Occipital lobe (tissue), 2 donors: ENCODE results near the gene MAGI2. TPM values are rescaled to one million over a fixed set of nuclear protein-coding genes. Genes with fewer than 3 reads are reported as not detected.
A peak's percentile ranks its signal among the peaks of the same experiment; 100 is the strongest.

Experiments used
- DNase-seq: peaks from one replicate; lab custom pipeline; 2025; lab: John Stamatoyannopoulos, UW
- total RNA-seq: library from RNA; depleted of rRNA; stranded (reverse); fragments of >200 nt; gene quantifications from one replicate; pipeline ENCODE4 v1.2.3, GENCODE V29; 2014

The MAGI2 gene
- total RNA-seq, 1 donor from 2014 or later, result 244 TPM

- no peak for DNase-seq
Measured at GRCh38 chr7:78792624-78793023, 660.8 kb downstream of the MAGI2 start.

DNA sequence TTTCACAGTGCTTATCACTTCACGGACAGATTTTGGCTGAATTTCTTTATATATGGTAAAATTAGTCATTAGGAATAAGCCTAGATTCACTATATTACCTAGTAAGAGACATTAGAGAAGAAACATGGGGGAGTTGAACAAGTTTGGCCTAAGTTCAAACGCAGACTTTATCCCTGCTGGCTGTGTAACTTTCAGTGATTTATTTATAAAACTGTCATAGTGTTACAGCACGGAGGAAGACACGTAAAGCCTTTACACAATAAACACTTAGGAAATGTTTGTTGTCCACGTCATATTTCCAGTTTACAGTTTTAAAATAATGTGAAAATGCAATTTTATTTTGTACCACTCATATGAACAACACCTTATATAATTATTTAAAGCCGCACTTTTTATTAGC is 661.5 kb downstream of the MAGI2 start:
- no peak for DNase-seq

- no peak for DNase-seq
Measured at GRCh38 chr7:78788464-78788863, 665.0 kb downstream of the MAGI2 start.

GRCh38 chr7:78787854-78788253 is 665.6 kb downstream of the MAGI2 start:
- DNase-seq, result no peak

GRCh38 chr7:78786055-78786454 is 667.4 kb downstream of the MAGI2 start:
- peak; percentile 6 for DNase-seq

DNA sequence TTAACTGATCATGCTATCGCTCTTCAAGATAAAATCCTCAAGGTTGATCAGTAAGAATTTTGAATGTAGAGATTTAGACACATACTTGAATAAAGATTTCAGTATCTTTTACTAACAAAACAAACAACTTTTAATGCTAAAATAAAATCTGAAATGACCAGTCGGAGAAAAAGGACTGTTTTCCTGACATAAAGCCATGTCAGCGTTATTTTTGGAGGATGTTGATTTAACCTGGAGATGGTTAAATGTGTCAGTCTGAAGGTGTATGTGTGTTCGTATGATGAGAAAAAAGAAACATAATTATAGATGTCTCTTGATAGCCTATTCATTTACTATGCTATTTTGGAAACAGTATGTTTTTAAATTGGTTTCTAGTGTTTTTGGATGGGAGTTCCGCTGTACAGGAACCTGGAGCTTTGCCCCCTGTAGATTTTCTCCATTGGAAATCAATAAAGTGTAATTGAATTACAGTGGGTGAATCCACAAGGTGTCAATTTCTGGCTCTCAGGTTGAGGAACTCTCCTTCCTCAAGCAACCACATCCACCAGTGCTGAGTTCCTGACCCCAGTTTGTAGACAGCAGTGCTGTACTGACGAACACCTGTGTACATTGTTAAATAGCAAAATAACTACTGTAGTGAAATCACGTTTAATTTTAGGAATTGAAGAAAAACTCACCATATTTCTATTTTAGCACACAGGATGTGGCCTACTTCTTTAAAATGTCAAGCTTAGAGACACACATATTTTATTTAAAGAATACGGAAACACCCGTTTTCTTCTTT is 670.1 kb downstream of the MAGI2 start:
- no peak for DNase-seq

- no peak for DNase-seq
Measured at GRCh38 chr7:78780560-78780959, 672.9 kb downstream of the MAGI2 start.

GRCh38 chr7:78779788-78780187 is 673.7 kb downstream of the MAGI2 start:
- DNase-seq, result no peak

DNA sequence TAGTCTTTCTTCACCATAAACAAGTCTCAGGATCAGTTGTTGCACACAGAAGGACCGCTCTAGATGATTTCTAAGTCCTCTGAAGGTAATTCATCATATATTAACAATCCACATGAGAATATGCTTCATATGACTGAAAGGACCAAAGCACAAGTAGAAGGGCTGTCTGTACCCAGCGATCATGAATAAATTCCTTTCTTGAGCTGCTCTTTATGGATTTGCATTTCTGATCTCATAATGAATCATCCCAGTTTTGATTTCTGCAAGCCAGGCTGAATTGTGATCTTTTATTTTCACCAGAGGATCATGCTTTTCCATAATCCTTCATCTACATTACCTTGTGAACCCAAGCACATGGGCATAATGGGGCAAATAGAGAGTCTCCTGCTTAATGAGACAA is 675.6 kb downstream of the MAGI2 start:
- DNase-seq, result no peak

DNA sequence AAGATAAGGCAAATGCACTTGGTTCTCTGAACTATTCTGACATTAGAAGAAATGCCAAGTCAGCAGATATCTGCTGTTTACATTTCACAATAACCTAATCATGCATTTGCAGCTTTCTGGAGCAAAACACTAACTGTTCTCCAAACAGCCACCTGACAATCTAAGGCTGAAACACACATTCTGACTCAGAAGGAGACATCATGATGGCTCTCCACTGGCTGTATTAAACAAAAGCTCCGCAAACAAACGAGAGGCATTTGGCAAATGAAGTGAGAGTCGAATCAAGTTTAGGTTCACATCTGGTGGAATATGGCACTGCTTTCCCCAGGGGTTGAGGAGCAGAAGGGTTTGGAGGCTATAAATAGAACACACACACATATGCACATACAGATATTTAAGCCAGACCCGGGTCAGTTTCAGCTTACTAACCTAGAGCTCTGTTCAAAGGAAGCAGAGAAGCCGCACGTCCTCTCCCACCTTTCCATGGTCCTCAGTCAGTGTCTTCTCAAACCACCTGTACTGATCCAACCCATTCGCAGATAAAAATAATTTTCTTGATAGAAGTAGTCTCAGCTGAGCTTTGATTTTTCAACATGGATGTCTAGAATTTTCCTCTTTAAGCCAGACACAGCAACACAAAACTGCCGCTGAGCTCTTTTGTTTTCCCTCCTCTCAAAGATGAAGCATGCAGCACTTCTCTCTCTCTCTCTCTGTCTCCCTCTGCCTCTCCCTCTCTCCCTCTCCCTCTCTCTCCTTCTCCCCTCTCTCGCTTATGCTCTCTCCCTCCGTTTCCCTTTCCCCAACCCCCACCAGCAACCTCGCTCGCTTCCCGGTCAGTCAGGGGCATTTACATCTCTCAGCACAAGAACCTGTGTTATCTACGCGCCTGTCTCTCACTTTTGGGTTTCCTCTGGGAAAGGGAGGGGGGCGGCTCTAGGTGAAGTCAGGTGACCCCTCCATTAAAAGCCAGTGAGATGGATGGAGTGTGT is 682.8 kb downstream of the MAGI2 start:
- peak; percentile 28 for DNase-seq

- peak; percentile 46 for DNase-seq
Measured at GRCh38 chr7:78769481-78770101, 683.9 kb downstream of the MAGI2 start.

DNA sequence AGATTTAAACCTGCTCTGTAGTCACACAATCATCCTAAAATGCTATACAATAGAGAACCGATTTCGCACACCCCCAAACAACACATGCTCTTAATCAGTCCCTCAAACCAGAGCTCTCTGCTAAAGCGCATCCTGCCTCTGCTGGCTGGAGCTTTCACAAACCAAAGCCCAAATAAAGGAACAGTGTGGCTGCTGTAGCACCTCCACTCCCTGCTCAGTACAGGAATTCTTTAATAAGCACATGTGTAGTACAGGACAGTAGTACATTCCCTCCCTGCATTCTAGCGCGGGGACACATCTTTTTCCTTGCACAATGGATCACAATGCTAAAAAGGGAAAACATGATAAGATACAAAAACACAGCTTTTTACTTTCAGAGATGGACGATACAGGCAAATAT is 684.6 kb downstream of the MAGI2 start:
- peak; percentile 17 for DNase-seq

GRCh38 chr7:78765943-78766729 is 687.3 kb downstream of the MAGI2 start:
- no peak for DNase-seq

GRCh38 chr7:78764571-78764970 is 688.9 kb downstream of the MAGI2 start:
- DNase-seq, result no peak

- no peak for DNase-seq
Measured at GRCh38 chr7:78762625-78763024, 690.8 kb downstream of the MAGI2 start.

DNA sequence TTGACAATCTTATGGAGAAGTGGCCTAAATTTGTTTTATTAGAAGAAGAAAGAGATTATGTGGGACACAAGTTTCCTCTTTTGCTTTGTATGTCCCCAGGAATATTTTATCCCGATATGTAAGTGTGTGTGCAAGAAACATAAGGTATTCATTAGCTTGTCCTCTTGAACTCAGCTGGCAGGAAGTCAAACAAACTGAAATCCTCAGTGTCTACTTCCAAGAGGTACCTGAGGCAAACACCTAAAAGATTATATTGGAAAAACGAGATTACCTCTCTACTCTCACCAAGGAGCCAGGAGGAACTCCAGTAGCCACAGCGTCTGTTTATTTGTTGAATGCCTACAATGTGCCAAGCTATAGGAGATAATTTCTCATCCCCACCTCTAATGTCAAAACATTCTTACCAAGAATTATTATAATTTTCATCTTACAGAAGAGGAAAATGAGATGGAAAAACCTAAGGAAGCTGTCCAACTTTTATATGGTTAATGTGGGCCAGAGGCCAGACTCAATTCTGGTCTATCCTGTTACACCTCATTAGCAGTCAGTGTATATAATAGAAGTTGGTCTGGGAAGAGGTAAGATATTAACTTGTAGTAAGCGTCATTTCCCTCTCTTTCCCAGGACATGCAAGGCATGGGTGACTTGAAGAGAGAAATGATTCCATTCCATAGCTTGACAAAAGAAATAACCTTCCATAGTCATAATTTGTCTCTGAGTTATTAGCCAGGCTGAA is 692.7 kb downstream of the MAGI2 start:
- no peak for DNase-seq

GRCh38 chr7:78752554-78752953 is 700.9 kb downstream of the MAGI2 start:
- no peak for DNase-seq

DNA sequence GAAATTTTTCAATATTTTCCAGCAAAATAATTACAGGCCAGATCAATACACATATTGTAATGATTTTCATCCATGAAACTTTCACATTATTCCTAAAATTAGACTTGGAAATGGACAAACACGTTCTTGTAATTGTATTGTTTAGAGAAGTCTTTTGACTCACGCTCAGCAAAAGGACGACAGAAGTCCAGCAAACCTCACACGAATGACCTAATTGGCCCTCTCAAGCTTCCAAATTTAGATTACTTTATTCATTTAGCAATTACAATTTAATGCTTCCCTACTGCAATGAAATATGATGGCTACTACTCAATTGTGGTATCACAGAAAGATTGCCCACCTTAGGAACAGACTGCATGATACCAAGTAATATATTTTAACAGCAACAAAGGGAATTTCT is 702.2 kb downstream of the MAGI2 start:
- DNase-seq, result no peak

- no peak for DNase-seq
Measured at GRCh38 chr7:78749052-78749746, 704.3 kb downstream of the MAGI2 start.

- DNase-seq, result no peak
Measured at GRCh38 chr7:78747592-78747991, 705.9 kb downstream of the MAGI2 start.
